HCT116 (cell line): ENCODE data around the gene PACS2. TPM values are rescaled to one million over a fixed set of nuclear protein-coding genes. Genes with fewer than 3 reads are reported as not detected.

ENCODE experiments used
- ATAC-seq: fragments of 200-7000 bp; cut with Tn5 transposase; 2 replicates; pipeline ENCODE4 v1.9.1; 2020; ENCODE audit warnings: mild to moderate bottlenecking, moderate library complexity
- BruUV-seq: library from RNA; stranded (reverse); fragments of 400-500 nt; replicated peaks from 2 replicates; lab custom pipeline; 2021; lab: Mats Ljungman, UMichigan
- CTCF ChIA-PET: fragments of 300-600 bp; sonication (Branson Sonifier 250); formaldehyde crosslinking; loops from one replicate; lab custom pipeline; 2021; ENCODE audit warnings: antibody characterized with exemption; lab: Charles Lee
- POLR2A ChIA-PET: fragments of 300-600, 350-600 bp; sonication (Branson Sonifier 250); formaldehyde crosslinking; loops from one replicate; lab custom pipeline; 2021; ENCODE audit warnings: antibody characterized with exemption; lab: Charles Lee
- RAD21 ChIA-PET, 2 experiments: fragments of 300-600 bp; sonication (Branson Sonifier 250); formaldehyde crosslinking; loops; one replicate each; lab custom pipeline; 2023; ENCODE audit warnings: low total read pairs in 2 of 2; ENCODE audit not compliant: uncharacterized antibody in 2 of 2, unreplicated experiment in 2 of 2, low non-redundant PET in 1 of 2; lab: Charles Lee
- DNase-seq: peaks from one replicate; pipeline ENCODE4 v3.0.0-alpha.2; 2010; ENCODE audit warnings: low read depth, low spot score
- H2AFZ ChIP-seq: fragments of 200-600 bp; shearing (Covaris generic), sonication (generic); 2 replicates; pipeline ENCODE4 v1.6.1; 2017; ENCODE audit warnings: low read depth, mixed run types, mixed read lengths, antibody characterized with exemption, low read length; ENCODE audit not compliant: poor library complexity, severe bottlenecking
- H3K27ac ChIP-seq: 2 replicates; pipeline ENCODE4 v1.5.1; 2012; ENCODE audit warnings: low read depth, low read length
- H3K27me3 ChIP-seq: fragments of 200-600 bp; sonication (generic); 2 replicates; pipeline ENCODE4 v1.6.1; 2016; ENCODE audit warnings: mixed run types, low read length, mixed read lengths; ENCODE audit not compliant: insufficient read depth
- H3K36me3 ChIP-seq, 2 experiments: fragments of 200-500 bp in 1 of 2; fragments of 200-600 bp in 1 of 2; sonication (Bioruptor generic) in 1 of 2; sonication (generic) in 1 of 2; 2 replicates each; pipeline versions ENCODE4 v1.5.1 to v1.6.1; 2014 to 2016; ENCODE audit warnings: low read length in 2 of 2, inconsistent platforms in 1 of 2, mixed read lengths in 1 of 2, mixed run types in 1 of 2; ENCODE audit not compliant: insufficient read depth in 2 of 2, control insufficient read depth in 1 of 2
- H3K4me1 ChIP-seq, 2 experiments: fragments of 200-600 bp in 1 of 2; sonication (generic) in 1 of 2; 2 replicates each; pipeline versions ENCODE4 v1.5.1 to v1.6.1; 2012 to 2017; ENCODE audit warnings: low read length in 2 of 2, inconsistent platforms in 1 of 2, mild to moderate bottlenecking in 1 of 2, mixed read lengths in 1 of 2, mixed run types in 1 of 2, moderate library complexity in 1 of 2; ENCODE audit not compliant: insufficient read depth in 2 of 2, control insufficient read depth in 1 of 2
- H3K4me2 ChIP-seq: fragments of 200-600 bp; sonication (generic); 2 replicates; pipeline ENCODE4 v1.6.1; 2017; ENCODE audit warnings: mixed run types, low read length, mixed read lengths
- H3K4me3 ChIP-seq, 2 experiments: fragments of 200-600 bp in 1 of 2; sonication (generic) in 1 of 2; replicated peaks in 1 of 2; 2 replicates each; pipeline ENCODE4 v1.5.1; 2011 to 2016; ENCODE audit warnings: low read length in 2 of 2, control low read depth in 1 of 2, low read depth in 1 of 2, mild to moderate bottlenecking in 1 of 2, mixed read lengths in 1 of 2, mixed run types in 1 of 2
- H3K79me2 ChIP-seq: fragments of 200-600 bp; sonication (generic); 2 replicates; pipeline ENCODE4 v1.6.1; 2017; ENCODE audit warnings: mild to moderate bottlenecking, mixed run types, low read length, moderate library complexity, mixed read lengths; ENCODE audit not compliant: insufficient read depth
- H3K9ac ChIP-seq: fragments of 200-600 bp; sonication (generic); 2 replicates; pipeline ENCODE4 v1.6.1; 2016; ENCODE audit warnings: low read length, mixed read lengths
- H3K9me2 ChIP-seq: fragments of 200-600 bp; sonication (generic), shearing (Covaris generic); 2 replicates; pipeline ENCODE4 v1.6.1; 2017; ENCODE audit warnings: mixed run types, mild to moderate bottlenecking, moderate library complexity; ENCODE audit not compliant: insufficient read depth
- H3K9me3 ChIP-seq, 2 experiments: fragments of 200-500 bp in 1 of 2; fragments of 200-600 bp in 1 of 2; sonication (Bioruptor generic) in 1 of 2; sonication (generic) in 1 of 2; 2 replicates each; pipeline ENCODE4 v1.6.1; 2014 to 2017; ENCODE audit warnings: low read length in 2 of 2, mixed read lengths in 2 of 2, inconsistent platforms in 1 of 2, low read depth in 1 of 2, mild to moderate bottlenecking in 1 of 2, mixed run types in 1 of 2, moderate library complexity in 1 of 2; ENCODE audit not compliant: control insufficient read depth in 1 of 2, insufficient read depth in 1 of 2
- H4K20me1 ChIP-seq: fragments of 200-600 bp; sonication (generic), shearing (Covaris generic); 2 replicates; pipeline ENCODE4 v1.6.1; 2017; ENCODE audit warnings: mixed run types, mild to moderate bottlenecking, moderate library complexity; ENCODE audit not compliant: insufficient read depth
- ATF3 ChIP-seq: IDR thresholded peaks from 2 replicates; pipeline ENCODE4 v1.6.1; 2012
- CBX3 ChIP-seq: IDR thresholded peaks from 2 replicates; pipeline ENCODE4 v1.6.1; 2012; ENCODE audit warnings: low read depth
- EZH2 ChIP-seq: fragments of 200-600 bp; sonication (generic); IDR thresholded peaks from 2 replicates; pipeline ENCODE4 v1.6.1; 2017; ENCODE audit warnings: antibody characterized with exemption, mixed run types
- FOSL1 ChIP-seq: IDR thresholded peaks from 2 replicates; pipeline ENCODE4 v1.6.1; 2012; ENCODE audit warnings: low read depth
- MAX ChIP-seq: IDR thresholded peaks from 2 replicates; pipeline ENCODE4 v1.6.1; 2012
- TCF7L2 ChIP-seq: IDR thresholded peaks from 2 replicates; pipeline ENCODE4 v1.7.0; 2011; ENCODE audit warnings: borderline replicate concordance, inconsistent platforms; ENCODE audit not compliant: insufficient read depth, insufficient read length; ENCODE audit errors: extremely low read depth
- YY1 ChIP-seq: IDR thresholded peaks from 2 replicates; pipeline ENCODE4 v1.6.1; 2011; ENCODE audit warnings: low read length, low read depth, moderate library complexity, mild to moderate bottlenecking; ENCODE audit not compliant: insufficient replicate concordance; ENCODE audit errors: extremely low read depth
- intact Hi-C: fragments of 100-400 bp; cut with micrococcal nuclease; formaldehyde crosslinking; loops from 2 replicates; pipeline ENCODE4 v1.10.0; 2022
- total RNA-seq: library from RNA; stranded (reverse); gene quantifications from one replicate; pipeline ENCODE4 v1.2.1, GENCODE V29; 2021; ENCODE audit not compliant: unreplicated experiment

PACS2 gene
- total RNA-seq, 1 experiment from 2014 or later = 75.5 TPM

- TF ChIP-seq ATF3 (no peak), CBX3 (no peak), MAX (no peak)
Observed at GRCh38 chr14:105432657-105433056, 118.1 kb downstream of the PACS2 start (continued).

- Histone ChIP-seq H3K4me1 (peaks cover 20 to 33% of the 10 kb centered on the region in 2 experiments), H3K79me2 (peaks cover 93% of the 10 kb centered on the region), H3K9ac (no peak overlapping the region), H3K27me3 (no peaks in the 10 kb centered on the region), H3K9me3 (no peaks in the 10 kb centered on the region), H3K27ac (no peak overlapping the region), H3K36me3 (peaks cover 2 to 7% of the 10 kb centered on the region in 2 experiments; a peak in 2 of 4 replicates), H2AFZ (no peak overlapping the region), H3K9me2 (no peaks in the 10 kb centered on the region), H4K20me1 (peaks cover 25% of the 10 kb centered on the region), H3K4me3 (no peak overlapping the region), H3K4me2 (no peak overlapping the region)
- ChIA-PET RAD21 (no interaction called here), POLR2A (no interaction called here), CTCF (no interaction called here)
- TF ChIP-seq ATF3 (no peak), YY1 (no peak), EZH2 (no peak), FOSL1 (no peak)
- DNase-seq (no peak), ATAC-seq (0 out of 2 replicates have a peak, but pooled peaks have one; percentile 6)
- intact Hi-C loops = no loop called here
- BruUV-seq = no TSS peak
Observed at GRCh38 chr14:105433161-105433605, 118.6 kb downstream of the PACS2 start.

- ChIA-PET POLR2A (interaction anchor here (0.6 kb wide), 1 partner anchor 234 kb away, joined by 3 read pairs; no protein-coding TSS in a partner anchor), RAD21 (no interaction called here), CTCF (no interaction called here)
- no peaks in the 10 kb centered on the region for H3K9me3 ChIP-seq
- no peak overlapping the region for H3K4me3 ChIP-seq
- intact Hi-C loops = no loop called here
- H3K9me2 ChIP-seq = no peaks in the 10 kb centered on the region
- peaks cover 10% of the 10 kb centered on the region; the same call in 1 of the 2 replicates for H4K20me1 ChIP-seq
- H3K9ac ChIP-seq = no peak overlapping the region
- H3K27me3 ChIP-seq = no peaks in the 10 kb centered on the region
- no peak overlapping the region for H3K4me2 ChIP-seq
- H3K79me2 ChIP-seq = peaks cover 86% of the 10 kb centered on the region
- peaks cover 3 to 6% of the 10 kb centered on the region in 2 experiments for H3K4me1 ChIP-seq
- TF ChIP-seq CBX3 (no peak), TCF7L2 (no peak)
- no TSS peak for BruUV-seq
- H3K27ac ChIP-seq = no peak overlapping the region
- H3K36me3 ChIP-seq = peaks cover 4 to 10% of the 10 kb centered on the region in 2 experiments; a peak in 2 of 4 replicates
- ATAC-seq = no peak
- DNase-seq = no peak
- H2AFZ ChIP-seq = no peak overlapping the region
Observed at GRCh38 chr14:105436402-105436801, 121.9 kb downstream of the PACS2 start.
